ENCODE data around the gene SETD2. TPM values are rescaled to one million over a fixed set of nuclear protein-coding genes. Genes with fewer than 3 reads are reported as not detected.
"Not testable (repeated sequence)": the region's sequence is repeated elsewhere in the genome, so short reads cannot be mapped to it uniquely, and the experiment has no call there.

SETD2 gene
- total RNA-seq, 4 donors from 2014 or later, result 35.7 to 48.5 (median 40.4) TPM

GRCh38 chr3:47117807-47118364 lies 46.0 kb downstream of the SETD2 start:
- ATAC-seq (no peak), DNase-seq (no peak)
- Histone ChIP-seq H3K27me3 (no peaks in the 10 kb centered on the region), H3K4me1 (peaks cover 0 to 13% of the 10 kb centered on the region in 2 donors), H3K4me3 (no peak overlapping the region), H3K27ac (no peak overlapping the region), H3K9me3 (no peaks in the 10 kb centered on the region), H3K36me3 (peaks cover 0 to 48% of the 10 kb centered on the region in 2 donors)
- in situ Hi-C loops (cut with MboI; ENCODE audit: low sequenced_read_pairs in 4 of 4), result no loop called here
- intact Hi-C loops (cut with DNase I; ENCODE audit: low total_unique reads), result no loop called here
- TF ChIP-seq CTCF (IDR thresholded peaks at IDR 0.05 in 4 of 5, conservative IDR thresholded peaks at IDR 0.05 in 1 of 5) (no peak), POLR2A (IDR thresholded peaks at IDR 0.05) (no peak)

- H3K36me3 ChIP-seq, result peaks cover 4 to 60% of the 10 kb centered on the region in 2 donors
- H3K9me3 ChIP-seq; H3K4me3 ChIP-seq; ATAC-seq; H3K27me3 ChIP-seq; DNase-seq; intact Hi-C loops (cut with DNase I; ENCODE audit: low total_unique reads); H3K4me1 ChIP-seq; in situ Hi-C loops (cut with MboI; ENCODE audit: low sequenced_read_pairs in 4 of 4); H3K27ac ChIP-seq: not testable (repeated sequence)
Observed at GRCh38 chr3:47115524-47115923, 48.4 kb downstream of the SETD2 start.

- intact Hi-C loops (cut with DNase I; ENCODE audit: low total_unique reads), result no loop called here
- Histone ChIP-seq H3K27me3 (no peaks in the 10 kb centered on the region), H3K4me1 (no peaks in the 10 kb centered on the region), H3K36me3 (peaks cover 4 to 58% of the 10 kb centered on the region in 2 donors), H3K27ac (no peak overlapping the region), H3K9me3 (no peaks in the 10 kb centered on the region), H3K4me3 (no peak overlapping the region)
- TF ChIP-seq CTCF (IDR thresholded peaks at IDR 0.05 in 4 of 5, conservative IDR thresholded peaks at IDR 0.05 in 1 of 5) (no peak), POLR2A (IDR thresholded peaks at IDR 0.05) (no peak)
- ATAC-seq (no peak), DNase-seq (no peak)
- in situ Hi-C loops (cut with MboI; ENCODE audit: low sequenced_read_pairs in 4 of 4), result no loop called here
Observed at GRCh38 chr3:47113669-47114365, 50.1 kb downstream of the SETD2 start.

DNA sequence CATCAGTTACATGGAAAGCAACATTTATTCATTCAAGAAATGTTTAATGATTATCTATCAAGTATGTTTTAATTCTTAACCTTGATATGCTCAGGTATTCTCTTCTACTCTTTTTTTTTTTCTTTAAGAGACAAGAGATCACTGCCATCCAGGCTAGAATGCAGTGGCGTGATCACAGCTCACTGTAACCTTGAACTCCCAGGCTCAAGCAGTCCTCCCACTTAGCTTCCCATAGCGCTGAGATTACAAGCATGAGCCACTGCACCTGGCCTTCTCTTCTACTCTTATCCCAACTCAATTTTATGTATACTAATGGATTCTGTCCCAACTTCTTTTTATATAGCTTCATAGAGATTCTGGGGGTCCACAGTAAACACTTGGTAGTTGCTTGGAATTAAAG lies 50.9 kb downstream of the SETD2 start:
- intact Hi-C loops (cut with DNase I; ENCODE audit: low total_unique reads), result no loop called here
- no peak for TF ChIP-seq CTCF (IDR thresholded peaks at IDR 0.05 in 4 of 5, conservative IDR thresholded peaks at IDR 0.05 in 1 of 5)
- no peak for TF ChIP-seq POLR2A (IDR thresholded peaks at IDR 0.05)
- no peaks in the 10 kb centered on the region for H3K9me3 ChIP-seq
- ATAC-seq, result no peak
- in situ Hi-C loops (cut with MboI; ENCODE audit: low sequenced_read_pairs in 4 of 4), result no loop called here
- H3K4me1 ChIP-seq, result no peaks in the 10 kb centered on the region
- H3K36me3 ChIP-seq, result peaks cover 4 to 56% of the 10 kb centered on the region in 2 donors
- no peak overlapping the region for H3K27ac ChIP-seq
- no peak for DNase-seq
- H3K4me3 ChIP-seq, result no peak overlapping the region
- H3K27me3 ChIP-seq, result no peaks in the 10 kb centered on the region

GRCh38 chr3:47109393-47109792 lies 54.5 kb downstream of the SETD2 start:
- Histone ChIP-seq H3K27me3 (no peaks in the 10 kb centered on the region), H3K36me3 (peaks cover 4 to 36% of the 10 kb centered on the region in 2 donors), H3K27ac (no peak overlapping the region), H3K4me1 (no peaks in the 10 kb centered on the region), H3K4me3 (no peak overlapping the region), H3K9me3 (no peaks in the 10 kb centered on the region)
- ATAC-seq (no peak), DNase-seq (no peak)
- TF ChIP-seq CTCF (IDR thresholded peaks at IDR 0.05 in 4 of 5, conservative IDR thresholded peaks at IDR 0.05 in 1 of 5), result no peak
- no peak for TF ChIP-seq POLR2A (IDR thresholded peaks at IDR 0.05)
- intact Hi-C loops (cut with DNase I; ENCODE audit: low total_unique reads) (no loop called here), in situ Hi-C loops (cut with MboI; ENCODE audit: low sequenced_read_pairs in 4 of 4) (no loop called here)

Data from gastrocnemius medialis (tissue), 4 donors.